Brain microvascular endothelial cell (primary cell): Measurements from ENCODE around the gene SPAG6.
A peak's percentile ranks its signal among the peaks of the same experiment; 100 is the strongest.

ENCODE experiments used
- DNase-seq: peaks from one replicate; pipeline ENCODE4 v3.0.0-alpha.2; 2020
- H3K27ac ChIP-seq: fragments of 250-450 bp; sonication (Bioruptor Pico); 2 replicates; pipeline ENCODE4 v1.5.1; 2020; ENCODE audit warnings: mild to moderate bottlenecking, moderate library complexity
- H3K27me3 ChIP-seq: fragments of 250-450 bp; sonication (Bioruptor Pico); replicated peaks from 2 replicates; pipeline ENCODE4 v1.5.1; 2020; ENCODE audit warnings: mild to moderate bottlenecking
- H3K36me3 ChIP-seq: fragments of 250-450 bp; sonication (Bioruptor Pico); replicated peaks from 2 replicates; pipeline ENCODE4 v1.5.1; 2020; ENCODE audit warnings: mild to moderate bottlenecking
- H3K4me3 ChIP-seq: 2 replicates; pipeline ENCODE4 v1.5.1; 2011; ENCODE audit warnings: low read depth, mild to moderate bottlenecking, control low read depth, low read length, moderate library complexity
- in situ Hi-C: cut with HindIII; loops from 2 replicates; pipeline ENCODE4 v1.10.0; 2017; ENCODE audit warnings: low sequenced_read_pairs, low pct_ligation_motif_present
- TF ChIP-seq, protein P1 (sequence below): IDR thresholded peaks from 2 replicates; pipeline ENCODE4 v1.5.1; 2011; ENCODE audit warnings: low read depth, mild to moderate bottlenecking, moderate library complexity, low read length, control low read depth, inconsistent platforms; ENCODE audit errors: missing control alignments

Gene SPAG6

GRCh38 chr10:22429146-22429545, 83.8 kb downstream of the SPAG6 start:
- no peak for DNase-seq
- H3K27me3 ChIP-seq, result no peaks in the 10 kb centered on the region
- no peaks in the 10 kb centered on the region for H3K36me3 ChIP-seq
- TF ChIP-seq, protein P1, sequence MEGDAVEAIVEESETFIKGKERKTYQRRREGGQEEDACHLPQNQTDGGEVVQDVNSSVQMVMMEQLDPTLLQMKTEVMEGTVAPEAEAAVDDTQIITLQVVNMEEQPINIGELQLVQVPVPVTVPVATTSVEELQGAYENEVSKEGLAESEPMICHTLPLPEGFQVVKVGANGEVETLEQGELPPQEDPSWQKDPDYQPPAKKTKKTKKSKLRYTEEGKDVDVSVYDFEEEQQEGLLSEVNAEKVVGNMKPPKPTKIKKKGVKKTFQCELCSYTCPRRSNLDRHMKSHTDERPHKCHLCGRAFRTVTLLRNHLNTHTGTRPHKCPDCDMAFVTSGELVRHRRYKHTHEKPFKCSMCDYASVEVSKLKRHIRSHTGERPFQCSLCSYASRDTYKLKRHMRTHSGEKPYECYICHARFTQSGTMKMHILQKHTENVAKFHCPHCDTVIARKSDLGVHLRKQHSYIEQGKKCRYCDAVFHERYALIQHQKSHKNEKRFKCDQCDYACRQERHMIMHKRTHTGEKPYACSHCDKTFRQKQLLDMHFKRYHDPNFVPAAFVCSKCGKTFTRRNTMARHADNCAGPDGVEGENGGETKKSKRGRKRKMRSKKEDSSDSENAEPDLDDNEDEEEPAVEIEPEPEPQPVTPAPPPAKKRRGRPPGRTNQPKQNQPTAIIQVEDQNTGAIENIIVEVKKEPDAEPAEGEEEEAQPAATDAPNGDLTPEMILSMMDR, result no peak
- in situ Hi-C loops, result no loop called here
- H3K4me3 ChIP-seq, result no peak overlapping the region
- no peak overlapping the region for H3K27ac ChIP-seq

GRCh38 chr10:22429981-22430421, 84.7 kb downstream of the SPAG6 start:
- TF ChIP-seq, protein P1, result no peak
- no peak for DNase-seq
- in situ Hi-C loops, result no loop called here
- Histone ChIP-seq H3K36me3 (no peaks in the 10 kb centered on the region), H3K4me3 (no peak overlapping the region), H3K27me3 (no peaks in the 10 kb centered on the region), H3K27ac (no peak overlapping the region)

- in situ Hi-C loops, result no loop called here
- H3K36me3 ChIP-seq, result no peaks in the 10 kb centered on the region
- peak overlapping the region; percentile 57 for H3K27ac ChIP-seq
- no peaks in the 10 kb centered on the region for H3K27me3 ChIP-seq
- H3K4me3 ChIP-seq, result no peak overlapping the region
- TF ChIP-seq, protein P1, result no peak
- peak; percentile 56 for DNase-seq
These were observed 88.6 kb downstream of the SPAG6 start for GRCh38 chr10:22433875-22434274.

GRCh38 chr10:22434521-22434920, 89.2 kb downstream of the SPAG6 start:
- Histone ChIP-seq H3K27me3 (no peaks in the 10 kb centered on the region), H3K27ac (peak overlapping the region; percentile 57), H3K36me3 (no peaks in the 10 kb centered on the region), H3K4me3 (no peak overlapping the region)
- in situ Hi-C loops, result no loop called here
- TF ChIP-seq, protein P1, result no peak
- DNase-seq, result no peak

- TF ChIP-seq, protein P1, result no peak
- Histone ChIP-seq H3K27ac (no peak overlapping the region), H3K4me3 (no peak overlapping the region), H3K36me3 (no peaks in the 10 kb centered on the region), H3K27me3 (no peaks in the 10 kb centered on the region)
- DNase-seq, result no peak
- in situ Hi-C loops, result no loop called here
These were observed 90.4 kb downstream of the SPAG6 start for GRCh38 chr10:22435650-22436049.

GRCh38 chr10:22436526-22436892, 91.2 kb downstream of the SPAG6 start:
- H3K4me3 ChIP-seq, result peak overlapping the region; percentile 74
- DNase-seq, result no peak
- TF ChIP-seq, protein P1, result no peak

More at GRCh38 chr10:22436526-22436892, 91.2 kb downstream of the SPAG6 start:
- Histone ChIP-seq H3K27ac (peak overlapping the region; percentile 84), H3K36me3 (no peaks in the 10 kb centered on the region), H3K27me3 (no peaks in the 10 kb centered on the region)
- in situ Hi-C loops, result no loop called here
